ENCODE measurements around the gene CARD10. TPM values are rescaled to one million over a fixed set of nuclear protein-coding genes. Genes with fewer than 3 reads are reported as not detected.

CARD10 gene
- total and polyA plus RNA-seq, 2 of the 8 experiments (the other 6 are each of a cell fraction or from before 2014, with no cell fraction given): 13.5 to 14.4 TPM

DNA sequence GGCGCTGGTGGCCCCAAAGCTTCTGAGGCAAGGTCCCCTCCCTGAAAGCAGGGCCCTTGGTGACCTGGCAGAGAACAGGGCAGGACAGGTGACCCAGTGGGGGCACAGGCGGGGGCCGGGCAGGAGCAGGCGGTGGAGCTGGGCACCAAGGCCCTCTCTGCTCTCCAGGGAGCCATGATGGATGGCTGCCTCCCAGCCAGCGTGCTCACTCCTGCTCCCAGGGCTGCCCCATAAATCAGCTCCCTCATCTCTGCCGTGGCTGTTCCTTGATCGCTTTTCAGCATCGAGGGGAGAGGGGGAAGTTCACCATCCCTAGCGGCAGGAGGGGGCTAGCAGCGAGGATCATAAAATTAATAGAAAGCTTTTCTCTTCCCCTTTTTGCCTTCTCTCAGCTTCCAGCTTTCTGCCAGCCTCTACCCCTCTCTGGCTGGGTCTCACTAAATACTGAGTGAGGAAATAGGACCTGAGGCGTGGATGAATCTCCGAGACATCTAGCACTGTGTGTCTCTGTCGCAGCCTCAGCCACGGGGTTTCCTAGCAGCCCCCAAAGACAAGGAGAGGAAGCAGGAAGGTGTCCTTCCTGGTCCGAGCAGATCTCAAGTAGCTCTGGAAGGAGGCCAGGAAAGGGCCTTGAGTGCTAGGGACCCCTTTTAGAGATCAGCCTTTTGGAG, 69.7 kb downstream of the CARD10 start:
- H3K36me3 ChIP-seq (ENCODE audit: control insufficient read depth in 2 of 4, insufficient read depth in 4 of 4, low read length in 3 of 4): no peaks in the 10 kb centered on the region
- DNase-seq (ENCODE audit: low read depth in 1 of 2, low spot score in 2 of 2): no peak
- H3K9ac ChIP-seq (replicated peaks in 1 of 4; ENCODE audit: extremely low read depth in 1 of 4, low read depth in 3 of 4, low read length in 3 of 4): no peak overlapping the region
- H3K27ac ChIP-seq (ENCODE audit: low read depth, low read length): no peak overlapping the region
- no peaks in the 10 kb centered on the region for H3K23me2 ChIP-seq (ENCODE audit: low read depth, low read length)
- H3K4me2 ChIP-seq (ENCODE audit: insufficient read depth in 1 of 2, low read depth in 2 of 2, low read length in 2 of 2): no peak overlapping the region
- no peak overlapping the region for H3K56ac ChIP-seq (replicated peaks; ENCODE audit: insufficient read length, low read depth, low read length)
- ChIA-PET POLR2A (ENCODE audit: partially characterized antibody) (no interaction called here), CTCF (ENCODE audit: partially characterized antibody) (interaction anchor here (0.5 to 2.8 kb wide), 19 partner anchors 9 to 204 kb away, joined by 3 to 22 read pairs (median 4); no protein-coding TSS in a partner anchor)
- H3K79me1 ChIP-seq (ENCODE audit: low read depth, low read length): no peaks in the 10 kb centered on the region
- H2BK120ac ChIP-seq (replicated peaks; ENCODE audit: low read depth, low read length): no peak overlapping the region
- peaks cover 0 to 2% (median 0%) of the 10 kb centered on the region in 4 experiments; a peak in 1 of 7 replicates for H3K27me3 ChIP-seq (replicated peaks in 1 of 4; ENCODE audit: control insufficient read depth in 3 of 4, extremely low read depth in 1 of 4, insufficient read depth in 3 of 4, low read length in 3 of 4)
- no peak for FAIRE-seq
- H2BK5ac ChIP-seq (ENCODE audit: low read depth, low read length): no peak overlapping the region
- no peak overlapping the region for H2AK5ac ChIP-seq (ENCODE audit: low read depth, low read length)
- WGBS, 2 experiments (ENCODE audit: extremely low coverage in 1 of 2, insufficient coverage in 1 of 2, insufficient read length in 1 of 2, insufficient replicate concordance in 2 of 2, low coverage in 1 of 2, low lambda C conversion rate in 2 of 2, missing lambda C conversion rate in 1 of 2): 74% methylated on average over 14 of the region's 15 CpGs; no CpG with 5 or more reads in 1 of the 2 experiments
- H2AFZ ChIP-seq (ENCODE audit: low read length): no peak overlapping the region
- H3K23ac ChIP-seq (ENCODE audit: insufficient read length): no peak overlapping the region
- no peak overlapping the region for H3K4me3 ChIP-seq (ENCODE audit: extremely low read depth in 1 of 4, insufficient read depth in 2 of 4, low read depth in 3 of 4, low read length in 4 of 4)
- H3K18ac ChIP-seq (ENCODE audit: extremely low read depth, low read length): no peak overlapping the region
- no peak overlapping the region for H2BK20ac ChIP-seq (ENCODE audit: low read length)
- H3K9me3 ChIP-seq (ENCODE audit: insufficient read depth in 2 of 2, low read depth in 1 of 2, low read length in 1 of 2): no peaks in the 10 kb centered on the region
- peaks cover 0 to 2% (median 0%) of the 10 kb centered on the region in 4 experiments; a peak in 1 of 7 replicates for H3K4me1 ChIP-seq (replicated peaks in 1 of 4; ENCODE audit: control insufficient read depth in 3 of 4, insufficient read depth in 4 of 4, low read length in 3 of 4)
- H3K4ac ChIP-seq (replicated peaks; ENCODE audit: insufficient read length, low read depth, low read length): no peak overlapping the region
- no peaks in the 10 kb centered on the region for H4K20me1 ChIP-seq (replicated peaks in 1 of 2; ENCODE audit: control insufficient read depth in 1 of 2, insufficient read depth in 2 of 2, low read length in 2 of 2)
- H3K14ac ChIP-seq (ENCODE audit: insufficient read length): no peak overlapping the region
- H3K79me2 ChIP-seq (ENCODE audit: control insufficient read depth in 1 of 2, insufficient read depth in 2 of 2, low read length in 2 of 2): no peaks in the 10 kb centered on the region
- no peak overlapping the region for H4K5ac ChIP-seq (ENCODE audit: insufficient read length, low read depth, low read length)
- H2BK12ac ChIP-seq (ENCODE audit: low read depth, low read length): no peak overlapping the region
- peak overlapping the region; percentile 6 for H4K91ac ChIP-seq (replicated peaks; ENCODE audit: insufficient read length, low read length)
- no peak overlapping the region for H2BK15ac ChIP-seq (ENCODE audit: low read length)
- no peak overlapping the region; the same call in 1 of the 2 replicates for H4K8ac ChIP-seq (ENCODE audit: extremely low read depth, insufficient read depth, low read length)
- TF ChIP-seq TAF1 (IDR thresholded peaks at IDR 0.05; ENCODE audit: low read depth, low read length) (no peak), SP4 (IDR thresholded peaks at IDR 0.05; ENCODE audit: low read length) (no peak), JUN (IDR thresholded peaks at IDR 0.05; ENCODE audit: low read depth, low read length) (no peak), CREB1 (IDR thresholded peaks at IDR 0.05) (no peak), SIN3A (conservative IDR thresholded peaks at IDR 0.05 in 1 of 2, IDR thresholded peaks at IDR 0.05 in 1 of 2; ENCODE audit: low read depth in 1 of 2, low read length in 2 of 2) (no peak), GABPA (IDR thresholded peaks at IDR 0.05; ENCODE audit: borderline replicate concordance, insufficient read depth, low read length) (no peak), NRF1 (IDR thresholded peaks at IDR 0.05; ENCODE audit: low read depth, low read length) (no peak), HDAC2 (IDR thresholded peaks at IDR 0.05; ENCODE audit: borderline replicate concordance in 1 of 2, low read depth in 2 of 2, low read length in 2 of 2) (no peak), SRF (IDR thresholded peaks at IDR 0.05; ENCODE audit: low read depth, low read length) (no peak), TEAD4 (IDR thresholded peaks at IDR 0.05; ENCODE audit: low read depth, low read length) (no peak), CHD1 (IDR thresholded peaks at IDR 0.05; ENCODE audit: low read depth, low read length) (no peak), POU5F1 (IDR thresholded peaks at IDR 0.05; ENCODE audit: low read depth, low read length) (no peak)
- TF ChIP-seq, protein P1, sequence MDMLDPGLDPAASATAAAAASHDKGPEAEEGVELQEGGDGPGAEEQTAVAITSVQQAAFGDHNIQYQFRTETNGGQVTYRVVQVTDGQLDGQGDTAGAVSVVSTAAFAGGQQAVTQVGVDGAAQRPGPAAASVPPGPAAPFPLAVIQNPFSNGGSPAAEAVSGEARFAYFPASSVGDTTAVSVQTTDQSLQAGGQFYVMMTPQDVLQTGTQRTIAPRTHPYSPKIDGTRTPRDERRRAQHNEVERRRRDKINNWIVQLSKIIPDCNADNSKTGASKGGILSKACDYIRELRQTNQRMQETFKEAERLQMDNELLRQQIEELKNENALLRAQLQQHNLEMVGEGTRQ (IDR thresholded peaks at IDR 0.05; ENCODE audit: low read length): no peak
